Prostate gland (tissue), 2 donors: ENCODE results near the gene NAA38. TPM values are rescaled to one million over a fixed set of nuclear protein-coding genes. Genes with fewer than 3 reads are reported as not detected.
A peak's percentile ranks its signal among the peaks of the same experiment; 100 is the strongest.

Source experiments
- DNase-seq: peaks from one replicate; pipeline ENCODE4 v3.0.0-alpha.2; 2019; ENCODE audit warnings: low spot score
- H3K27ac ChIP-seq, 2 donors: fragments of 200-600 bp; sonication (generic); 2 replicates each; pipeline ENCODE4 v1.5.1; 2017 to 2019
- H3K27me3 ChIP-seq: fragments of 200-600 bp; sonication (generic); replicated peaks from 2 replicates; pipeline ENCODE4 v1.5.1; 2019; ENCODE audit not compliant: insufficient read depth
- H3K36me3 ChIP-seq, 2 donors: fragments of 200-600 bp; sonication (generic); 1 replicate in 1 of 2; 2 replicates in 1 of 2; pipeline versions ENCODE4 v1.5.1 to v1.8.1; 2017 to 2019
- H3K4me1 ChIP-seq: fragments of 200-600 bp; sonication (generic); replicated peaks from 2 replicates; pipeline ENCODE4 v1.5.1; 2019
- H3K4me3 ChIP-seq, 2 donors: fragments of 200-600 bp; sonication (generic); 2 replicates each; pipeline ENCODE4 v1.5.1; 2017 to 2019
- H3K9me3 ChIP-seq: fragments of 200-600 bp; sonication (generic); 2 replicates; pipeline ENCODE4 v1.5.1; 2017
- CTCF ChIP-seq, 4 experiments: fragments of 200-600 bp in 2 of 4; fragments of 450-650 bp in 2 of 4; sonication (generic) in 2 of 4; IDR thresholded peaks; 1 replicate in 3 of 4; 2 replicates in 1 of 4; pipeline ENCODE4 v1.5.1; 2016 to 2019; ENCODE audit warnings: antibody characterized with exemption in 4 of 4, mild to moderate bottlenecking in 2 of 4, moderate library complexity in 2 of 4
- POLR2A ChIP-seq: fragments of 450-650 bp; IDR thresholded peaks from one replicate; pipeline ENCODE4 v1.6.1; 2016; ENCODE audit warnings: antibody characterized with exemption, mild to moderate bottlenecking
- POLR2AphosphoS5 ChIP-seq: sonication (generic); formaldehyde crosslinking; IDR thresholded peaks from one replicate; pipeline ENCODE4 v1.6.1; 2017; ENCODE audit warnings: antibody characterized with exemption
- WGBS: methylation state at CpG from one replicate; pipeline ENCODE4 v1.1.5; 2018; 5-methylcytosine and 5-hydroxymethylcytosine counted together
- intact Hi-C: fragments of 100-400 bp; cut with DNase I; formaldehyde crosslinking; loops from one replicate; pipeline ENCODE4 v1.14.2; 2022
- total RNA-seq, 2 donors: library from RNA; depleted of rRNA; stranded (reverse); fragments of >200 nt; gene quantifications; one replicate each; pipeline ENCODE4 v1.1.0, GENCODE V29; 2016

NAA38 gene
- total RNA-seq, 2 donors from 2014 or later, result 74.6 to 163 TPM

DNA sequence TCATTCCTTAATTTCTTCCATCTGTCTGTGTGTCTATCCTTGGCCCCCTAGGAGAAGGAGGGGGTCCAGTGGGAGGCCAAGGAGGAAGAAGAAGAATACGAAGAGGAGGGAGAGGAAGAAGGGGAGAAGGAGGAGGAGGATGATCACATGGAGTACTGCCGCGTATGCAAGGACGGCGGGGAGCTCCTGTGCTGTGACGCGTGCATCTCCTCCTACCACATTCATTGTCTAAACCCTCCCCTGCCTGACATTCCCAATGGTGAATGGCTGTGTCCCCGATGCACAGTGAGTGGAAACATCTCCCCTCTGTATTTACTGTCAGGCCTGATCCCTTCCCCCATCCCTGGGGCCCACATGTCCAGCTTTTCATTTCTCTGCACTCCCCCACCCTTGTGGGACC, 37.5 kb upstream of the NAA38 start:
- Histone ChIP-seq H3K36me3 (peaks cover 25 to 43% of the 10 kb centered on the region in 2 donors), H3K27ac (no peak overlapping the region), H3K4me1 (peaks cover 3% of the 10 kb centered on the region), H3K4me3 (no peak overlapping the region), H3K9me3 (no peaks in the 10 kb centered on the region), H3K27me3 (no peaks in the 10 kb centered on the region)
- TF ChIP-seq CTCF (IDR thresholded peaks at IDR 0.05) (no peak), POLR2AphosphoS5 (no peak), POLR2A (no peak)
- intact Hi-C loops, result loop anchor here (5.0 kb wide), 1 partner anchor 33 kb away; no protein-coding TSS in a partner anchor
- DNase-seq, result no peak
- 85% methylated on average over 8 of the region's 8 CpGs for WGBS

DNA sequence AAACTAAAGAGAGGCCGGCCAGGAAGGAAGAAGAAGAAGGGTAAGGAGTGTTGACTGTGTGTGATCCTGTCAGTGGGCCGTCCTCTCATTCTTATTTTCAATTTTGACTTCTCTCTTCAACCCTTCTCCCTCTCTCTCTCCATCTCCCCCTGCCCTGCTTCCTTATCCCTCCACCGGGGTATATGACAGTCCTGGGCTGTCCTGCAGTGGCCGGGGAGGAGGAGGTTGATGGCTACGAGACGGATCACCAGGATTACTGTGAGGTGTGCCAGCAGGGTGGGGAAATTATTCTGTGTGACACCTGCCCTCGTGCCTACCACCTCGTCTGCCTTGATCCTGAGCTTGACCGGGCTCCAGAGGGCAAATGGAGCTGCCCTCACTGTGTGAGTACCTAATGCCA, 36.9 kb upstream of the NAA38 start:
- no peak overlapping the region for H3K27ac ChIP-seq
- peaks cover 10% of the 10 kb centered on the region for H3K4me1 ChIP-seq
- intact Hi-C loops, result no loop called here
- TF ChIP-seq CTCF (IDR thresholded peaks at IDR 0.05) (no peak), POLR2A (no peak), POLR2AphosphoS5 (no peak)
- H3K4me3 ChIP-seq, result no peak overlapping the region
- H3K9me3 ChIP-seq, result no peaks in the 10 kb centered on the region
- WGBS, result 88% methylated on average over 9 of the region's 9 CpGs
- DNase-seq, result no peak
- no peaks in the 10 kb centered on the region for H3K27me3 ChIP-seq
- peaks cover 20 to 37% of the 10 kb centered on the region in 2 donors for H3K36me3 ChIP-seq

- H3K27me3 ChIP-seq, result no peaks in the 10 kb centered on the region
- no peak overlapping the region for H3K4me3 ChIP-seq
- peaks cover 18% of the 10 kb centered on the region for H3K4me1 ChIP-seq
- H3K9me3 ChIP-seq, result no peaks in the 10 kb centered on the region
- TF ChIP-seq POLR2A (no peak), CTCF (IDR thresholded peaks at IDR 0.05) (no peak), POLR2AphosphoS5 (no peak)
- H3K27ac ChIP-seq, result peak overlapping the region in 1 of 2 donors; percentile 39
- no peak for DNase-seq
- H3K36me3 ChIP-seq, result peaks cover 16 to 29% of the 10 kb centered on the region in 2 donors
- WGBS, result 83% methylated on average over 15 of the region's 15 CpGs
- intact Hi-C loops, result no loop called here
Measured at GRCh38 chr17:7893187-7893880, 36.0 kb upstream of the NAA38 start.

DNA sequence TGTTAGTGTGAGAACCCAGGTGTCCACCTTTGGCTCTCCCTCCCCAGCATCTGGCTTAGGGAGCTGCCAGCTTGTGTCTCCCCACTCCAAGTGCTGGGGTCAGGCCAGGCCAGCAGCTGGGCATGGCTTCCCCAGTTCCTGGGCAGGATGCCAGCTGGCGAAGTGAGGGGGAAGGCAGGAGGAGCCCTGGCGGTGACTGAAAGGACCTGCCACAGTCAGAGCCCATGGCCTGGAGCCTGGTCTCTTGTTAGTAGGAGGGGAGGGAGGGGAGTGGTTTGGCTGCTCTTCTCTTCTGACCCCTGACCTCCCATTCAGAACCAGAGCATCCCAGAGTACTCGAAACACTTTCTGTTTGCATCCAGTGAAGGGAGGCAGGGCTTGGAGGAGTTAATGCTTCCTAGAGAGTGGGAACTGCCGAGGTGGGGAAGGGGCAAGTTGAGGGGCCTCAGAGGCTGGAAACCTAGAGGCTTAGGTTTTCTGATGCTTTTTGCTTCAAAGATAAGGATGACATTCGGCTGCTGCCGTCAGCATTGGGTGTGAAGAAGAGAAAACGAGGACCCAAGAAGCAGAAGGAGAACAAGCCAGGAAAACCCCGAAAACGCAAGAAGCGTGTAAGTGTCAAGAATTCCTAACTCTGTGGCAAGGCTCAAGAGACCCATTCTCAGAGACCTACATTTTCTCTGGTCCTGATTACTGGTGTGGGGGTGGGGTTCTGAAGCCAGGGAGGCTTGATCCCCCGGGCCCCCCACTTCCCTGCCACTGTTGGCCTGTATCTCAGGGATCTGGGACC, 32.0 kb upstream of the NAA38 start:
- H3K4me3 ChIP-seq, result peak overlapping the region in 1 of 2 donors; percentile 77
- H3K27ac ChIP-seq, result peak overlapping the region; percentile 97 to 99
- DNase-seq, result peak; percentile 96

More for the DNA sequence above, 32.0 kb upstream of the NAA38 start:
- Histone ChIP-seq H3K4me1 (peaks cover 19% of the 10 kb centered on the region), H3K9me3 (no peaks in the 10 kb centered on the region), H3K36me3 (peaks cover 10 to 15% of the 10 kb centered on the region in 2 donors), H3K27me3 (no peaks in the 10 kb centered on the region)
- TF ChIP-seq POLR2AphosphoS5 (peak; percentile 97), CTCF (IDR thresholded peaks at IDR 0.05) (peak; percentile 27 to 90 (median 58)), POLR2A (peak; percentile 48)
- intact Hi-C loops, result no loop called here
- 16% methylated on average over 11 of the region's 11 CpGs for WGBS
